Right lobe of liver (tissue), 4 donors: ENCODE results near the gene MUS81.

Experiments used
- POLR2A ChIP-seq: fragments of 450-650 bp; IDR thresholded peaks from one replicate; pipeline ENCODE4 v1.6.1; 2017; ENCODE audit warnings: antibody characterized with exemption, mild to moderate bottlenecking
- TF ChIP-seq, protein P1 (sequence below), 4 donors: fragments of 200-600 bp in 3 of 4; fragments of 450-650 bp in 1 of 4; IDR thresholded peaks; one replicate each; pipeline versions ENCODE4 v1.5.1 to v1.8.0; 2016 to 2022; ENCODE audit warnings: antibody characterized with exemption in 4 of 4, mild to moderate bottlenecking in 2 of 4
- donor health status: DM: no; HTN: no; CAD: no.
- donor health status: DM: no; HTN: no; CAD: no.
- donor health status: DM: no; HTN: yes; CAD: no.

DNA sequence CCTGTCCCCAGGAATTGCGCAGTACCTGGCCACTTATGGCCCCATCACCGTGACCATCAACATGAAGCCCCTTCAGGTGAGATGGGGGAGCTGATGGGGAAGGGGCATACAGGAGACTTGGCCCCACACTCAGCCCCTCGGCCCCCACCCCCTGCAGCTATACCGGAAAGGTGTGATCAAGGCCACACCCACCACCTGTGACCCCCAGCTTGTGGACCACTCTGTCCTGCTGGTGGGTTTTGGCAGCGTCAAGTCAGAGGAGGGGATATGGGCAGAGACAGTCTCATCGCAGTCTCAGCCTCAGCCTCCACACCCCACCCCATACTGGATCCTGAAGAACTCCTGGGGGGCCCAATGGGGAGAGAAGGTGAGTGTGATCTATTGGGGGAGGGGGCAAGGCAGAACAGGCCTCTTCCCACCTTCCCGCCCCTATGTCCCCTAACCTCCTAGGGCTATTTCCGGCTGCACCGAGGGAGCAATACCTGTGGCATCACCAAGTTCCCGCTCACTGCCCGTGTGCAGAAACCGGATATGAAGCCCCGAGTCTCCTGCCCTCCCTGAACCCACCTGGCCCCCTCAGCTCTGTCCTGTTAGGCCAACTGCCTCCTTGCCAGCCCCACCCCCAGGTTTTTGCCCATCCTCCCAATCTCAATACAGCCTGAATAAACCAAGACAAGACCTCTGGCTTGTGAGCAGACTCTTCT lies 23.0 kb downstream of the MUS81 start:
- TF ChIP-seq, protein P1, sequence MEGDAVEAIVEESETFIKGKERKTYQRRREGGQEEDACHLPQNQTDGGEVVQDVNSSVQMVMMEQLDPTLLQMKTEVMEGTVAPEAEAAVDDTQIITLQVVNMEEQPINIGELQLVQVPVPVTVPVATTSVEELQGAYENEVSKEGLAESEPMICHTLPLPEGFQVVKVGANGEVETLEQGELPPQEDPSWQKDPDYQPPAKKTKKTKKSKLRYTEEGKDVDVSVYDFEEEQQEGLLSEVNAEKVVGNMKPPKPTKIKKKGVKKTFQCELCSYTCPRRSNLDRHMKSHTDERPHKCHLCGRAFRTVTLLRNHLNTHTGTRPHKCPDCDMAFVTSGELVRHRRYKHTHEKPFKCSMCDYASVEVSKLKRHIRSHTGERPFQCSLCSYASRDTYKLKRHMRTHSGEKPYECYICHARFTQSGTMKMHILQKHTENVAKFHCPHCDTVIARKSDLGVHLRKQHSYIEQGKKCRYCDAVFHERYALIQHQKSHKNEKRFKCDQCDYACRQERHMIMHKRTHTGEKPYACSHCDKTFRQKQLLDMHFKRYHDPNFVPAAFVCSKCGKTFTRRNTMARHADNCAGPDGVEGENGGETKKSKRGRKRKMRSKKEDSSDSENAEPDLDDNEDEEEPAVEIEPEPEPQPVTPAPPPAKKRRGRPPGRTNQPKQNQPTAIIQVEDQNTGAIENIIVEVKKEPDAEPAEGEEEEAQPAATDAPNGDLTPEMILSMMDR (IDR thresholded peaks at IDR 0.05): no peak
- TF ChIP-seq POLR2A: no peak
